ENCODE results near the gene PPP2R5D.

GRCh38 chr6:42971746-42972327 is 12.5 kb upstream of the PPP2R5D start:
- TF ChIP-seq, protein P1, sequence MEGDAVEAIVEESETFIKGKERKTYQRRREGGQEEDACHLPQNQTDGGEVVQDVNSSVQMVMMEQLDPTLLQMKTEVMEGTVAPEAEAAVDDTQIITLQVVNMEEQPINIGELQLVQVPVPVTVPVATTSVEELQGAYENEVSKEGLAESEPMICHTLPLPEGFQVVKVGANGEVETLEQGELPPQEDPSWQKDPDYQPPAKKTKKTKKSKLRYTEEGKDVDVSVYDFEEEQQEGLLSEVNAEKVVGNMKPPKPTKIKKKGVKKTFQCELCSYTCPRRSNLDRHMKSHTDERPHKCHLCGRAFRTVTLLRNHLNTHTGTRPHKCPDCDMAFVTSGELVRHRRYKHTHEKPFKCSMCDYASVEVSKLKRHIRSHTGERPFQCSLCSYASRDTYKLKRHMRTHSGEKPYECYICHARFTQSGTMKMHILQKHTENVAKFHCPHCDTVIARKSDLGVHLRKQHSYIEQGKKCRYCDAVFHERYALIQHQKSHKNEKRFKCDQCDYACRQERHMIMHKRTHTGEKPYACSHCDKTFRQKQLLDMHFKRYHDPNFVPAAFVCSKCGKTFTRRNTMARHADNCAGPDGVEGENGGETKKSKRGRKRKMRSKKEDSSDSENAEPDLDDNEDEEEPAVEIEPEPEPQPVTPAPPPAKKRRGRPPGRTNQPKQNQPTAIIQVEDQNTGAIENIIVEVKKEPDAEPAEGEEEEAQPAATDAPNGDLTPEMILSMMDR (IDR thresholded peaks at IDR 0.05; ENCODE audit: low read depth, low read length) = no peak
- no peak for TF ChIP-seq EZH2phosphoT487 (IDR thresholded peaks at IDR 0.05; ENCODE audit: low read depth)
